Heart left ventricle (tissue), 16 donors: ENCODE results near the gene HYLS1. TPM values are rescaled to one million over a fixed set of nuclear protein-coding genes. Genes with fewer than 3 reads are reported as not detected.

Experiments used
- ATAC-seq, 4 donors: fragments of 200-7000 bp; cut with Tn5 transposase; one replicate each; pipeline ENCODE4 v1.9.1; 2020 to 2022; ENCODE audit warnings: moderate library complexity in 4 of 4, mild to moderate bottlenecking in 3 of 4, moderate number of reproducible peaks in 1 of 4
- DNase-seq, 5 donors: peaks; one replicate each; pipeline ENCODE4 v3.0.0-alpha.2; 2020
- H3K27ac ChIP-seq, 12 donors: fragments of 200-600 bp; sonication (generic) in 4 of 12; one replicate each; pipeline versions ENCODE4 v1.5.0 to v1.8.0; 2016 to 2022; ENCODE audit warnings: mild to moderate bottlenecking in 2 of 12
- H3K27me3 ChIP-seq, 9 donors: fragments of 200-600 bp; sonication (generic) in 2 of 9; one replicate each; pipeline versions ENCODE4 v1.5.1 to v1.8.0; 2016 to 2022; ENCODE audit warnings: mild to moderate bottlenecking in 3 of 9
- H3K36me3 ChIP-seq, 9 donors: fragments of 200-600 bp; sonication (generic) in 2 of 9; one replicate each; pipeline versions ENCODE4 v1.5.0 to v1.8.0; 2018 to 2022; ENCODE audit warnings: mild to moderate bottlenecking in 2 of 9
- H3K4me1 ChIP-seq, 12 donors: fragments of 200-600 bp; sonication (generic) in 4 of 12; one replicate each; pipeline versions ENCODE4 v1.5.0 to v1.8.0; 2016 to 2022; ENCODE audit warnings: mild to moderate bottlenecking in 3 of 12
- H3K4me3 ChIP-seq, 12 donors: fragments of 200-600 bp; sonication (generic) in 4 of 12; one replicate each; pipeline versions ENCODE4 v1.5.0 to v1.8.0; 2017 to 2022; ENCODE audit warnings: mild to moderate bottlenecking in 9 of 12, moderate library complexity in 4 of 12
- H3K9me3 ChIP-seq, 12 donors: fragments of 200-600 bp; sonication (generic) in 4 of 12; one replicate each; pipeline versions ENCODE4 v1.5.0 to v1.8.0; 2016 to 2022; ENCODE audit warnings: mild to moderate bottlenecking in 1 of 12
- CTCF ChIP-seq, 12 donors: fragments of 200-600 bp; sonication (generic) in 4 of 12; IDR thresholded peaks; one replicate each; pipeline versions ENCODE4 v1.5.0 to v1.8.0; 2018 to 2022; ENCODE audit warnings: antibody characterized with exemption in 12 of 12, mild to moderate bottlenecking in 5 of 12
- POLR2A ChIP-seq, 2 donors: fragments of 450-650 bp; IDR thresholded peaks; one replicate each; pipeline ENCODE4 v1.6.1; 2017; ENCODE audit warnings: antibody characterized with exemption in 2 of 2, mild to moderate bottlenecking in 2 of 2, moderate library complexity in 2 of 2
- WGBS, 4 donors: extraction: QIAGEN DNeasy Blood & Tissue Kit in 2 of 4; methylation state at CpG; one replicate each; pipeline versions ENCODE4 v1.1.5 to v1.1.7; 2013 to 2018; 5-methylcytosine and 5-hydroxymethylcytosine counted together
- intact Hi-C, 10 donors: fragments of 100-400 bp; cut with DNase I; formaldehyde crosslinking; loops; one replicate each; pipeline versions ENCODE4 v1.11.1 to v1.14.2; 2022
- polyA plus RNA-seq, 2 donors: library from polyadenylated mRNA; stranded (reverse); fragments of 200-250 nt; gene quantifications; one replicate each; pipeline ENCODE4 v1.2.3, GENCODE V29; 2013
- total RNA-seq, 9 donors: library from RNA; depleted of rRNA in 2 of 9; stranded (reverse); fragments of >200 nt in 2 of 9; fragmentation: NEBNext Ultra II Directional in 3 of 9; extraction: Animal tissue kit (Norgen Biotek cat#: 25700) in 3 of 9; gene quantifications; one replicate each; pipeline versions ENCODE4 v1.1.0 to v1.2.4, GENCODE V29; 2016 to 2023
- donor health status: ischemic (EF 13 %, LVEDD 7.1; RV severe dilation, severe dysfunction).
- donor health status: healthy with polysubstance abuse.
- donor health status: DM: no; HTN: yes; CAD: no.
- donor health status: DM: no; HTN: no; CAD: no.
- donor health status: ischemic (EF 25% LVEDD 6.9; RV normal size, moderate dysfunction).
- donor health status: ischemic (EF 25% LVEDD 5.7; RV mildly dilated, moderate dysfunction).
- donor health status: healthy.
- donor health status: DM: yes; HTN: yes; CAD: no.
- donor health status: ischemic (EF 35%, LVEDD 5.7; RV mildly dilated, moderate dysfunction).
- donor health status: nonischemic (EF 11% LVEDD 7.7; RV severe dilation, severe dysfunction).
- donor health status: DM: yes; HTN: yes; CAD: no.
- donor health status: PGD.
- donor health status: ischemic (EF 29% LVEDD 5.4; RV normal size, mild dysfunction).
- donor health status: nonischemic (EF 23%, LVEDD 6.1; RV moderate dilation, normal function).

Gene HYLS1
- total and polyA plus RNA-seq, 11 donors: 3.0 to 6.9 (median 4.3) TPM

DNA sequence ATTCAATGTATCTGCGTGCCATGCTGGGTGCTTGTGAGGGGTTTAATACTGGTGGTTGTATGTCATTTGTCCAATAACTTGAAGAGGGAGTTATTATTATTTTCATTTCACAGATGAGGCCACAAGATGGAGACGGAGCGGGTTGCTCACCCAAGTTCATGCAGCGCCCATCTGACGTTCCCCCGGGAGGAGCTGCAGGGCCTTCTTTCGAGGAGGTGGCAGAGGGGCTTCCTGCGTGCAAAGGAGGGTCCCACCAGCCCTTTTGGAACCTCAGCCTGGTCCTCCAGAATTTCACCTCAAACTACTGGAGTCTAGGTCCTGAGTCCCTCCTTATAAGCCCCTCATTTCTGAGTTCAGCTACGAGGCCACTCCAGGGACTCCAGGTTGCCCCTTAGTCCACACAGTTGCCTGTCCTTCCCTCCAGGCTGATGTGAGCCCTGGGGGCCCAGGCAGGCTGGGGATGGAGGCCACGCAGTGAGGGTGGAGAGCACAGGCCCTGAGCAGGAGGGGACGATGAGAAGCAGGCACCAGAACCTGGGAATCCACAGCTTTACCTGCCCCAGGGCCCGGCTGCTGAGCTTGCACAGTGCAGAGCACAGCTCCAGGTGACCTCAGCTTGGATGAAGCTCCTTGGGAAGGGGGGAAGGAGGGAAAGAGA, 55.4 kb downstream of the HYLS1 start:
- peaks cover 0 to 32% (median 11%) of the 10 kb centered on the region in 12 donors for H3K4me1 ChIP-seq
- H3K36me3 ChIP-seq: no peaks in the 10 kb centered on the region
- DNase-seq (peak in 1 of 5 donors; percentile 11), ATAC-seq (no peak)
- 90 to 94% (median 93%) methylated on average over 10 to 12 of the region's 12 CpGs for WGBS, 4 donors
- H3K9me3 ChIP-seq: no peaks in the 10 kb centered on the region
- peak overlapping the region in 3 of 12 donors; percentile 63 to 65 (median 65) for H3K27ac ChIP-seq
- peaks cover 0 to 7% (median 0%) of the 10 kb centered on the region in 9 donors for H3K27me3 ChIP-seq
- TF ChIP-seq POLR2A (IDR thresholded peaks at IDR 0.05): no peak
- TF ChIP-seq CTCF (IDR thresholded peaks at IDR 0.05): no peak
- no peak overlapping the region for H3K4me3 ChIP-seq
- intact Hi-C loops: loop anchor here in 6 of 10 donors (5.0 to 10.0 kb wide), 3 partner anchors 112 to 249 kb away; partner anchors contain the start of gene CDON (in 1 of the 6)

GRCh38 chr11:125943661-125944349, 56.3 kb downstream of the HYLS1 start:
- no peaks in the 10 kb centered on the region for H3K9me3 ChIP-seq
- H3K36me3 ChIP-seq: no peaks in the 10 kb centered on the region
- intact Hi-C loops: loop anchor here in 6 of 10 donors (5.0 to 10.0 kb wide), 3 partner anchors 111 to 248 kb away; partner anchors contain the start of gene CDON (in 1 of the 6)
- H3K27me3 ChIP-seq: peaks cover 0 to 7% (median 0%) of the 10 kb centered on the region in 9 donors
- WGBS, 4 donors: 92 to 98% (median 94%) methylated on average over 9 of the region's 9 CpGs
- no peak for TF ChIP-seq POLR2A (IDR thresholded peaks at IDR 0.05)
- TF ChIP-seq CTCF (IDR thresholded peaks at IDR 0.05): no peak
- H3K4me1 ChIP-seq: peaks cover 0 to 27% (median 11%) of the 10 kb centered on the region in 12 donors
- no peak overlapping the region for H3K4me3 ChIP-seq
- DNase-seq (peak in 1 of 5 donors; percentile 9), ATAC-seq (no peak)
- no peak overlapping the region for H3K27ac ChIP-seq

- DNase-seq (peak in 1 of 5 donors; percentile 12), ATAC-seq (no peak)
- intact Hi-C loops: loop anchor here in 6 of 10 donors (5.0 to 10.0 kb wide), 3 partner anchors 110 to 248 kb away; partner anchors contain the start of gene CDON (in 1 of the 6)
- Histone ChIP-seq H3K27me3 (peaks cover 0 to 7% (median 0%) of the 10 kb centered on the region in 9 donors), H3K27ac (no peak overlapping the region), H3K4me1 (peaks cover 0 to 21% (median 11%) of the 10 kb centered on the region in 12 donors), H3K4me3 (no peak overlapping the region), H3K36me3 (no peaks in the 10 kb centered on the region), H3K9me3 (no peaks in the 10 kb centered on the region)
- WGBS, 4 donors: 86 to 88% (median 87%) methylated on average over 11 to 13 of the region's 13 CpGs
- TF ChIP-seq POLR2A (IDR thresholded peaks at IDR 0.05) (no peak), CTCF (IDR thresholded peaks at IDR 0.05) (no peak)
Observed at GRCh38 chr11:125944350-125945010, 57.0 kb downstream of the HYLS1 start.
